ENCODE data around the gene BCAS3. TPM values are rescaled to one million over a fixed set of nuclear protein-coding genes. Genes with fewer than 3 reads are reported as not detected.

The BCAS3 gene
- total and polyA plus RNA-seq, 2 donors (not counting 1 experiment from before 2014, with no cell fraction given): 13.9 to 73.4 TPM

- TF ChIP-seq EZH2 (IDR thresholded peaks at IDR 0.05; ENCODE audit: borderline replicate concordance, insufficient read depth, low read depth, low read length, poor library complexity, severe bottlenecking): no peak
- TF ChIP-seq CTCF (IDR thresholded peaks at IDR 0.05): no peak
- intact Hi-C loops (cut with micrococcal nuclease): no loop called here
- Histone ChIP-seq H3K9ac (ENCODE audit: low read length) (no peak overlapping the region), H2AFZ (ENCODE audit: insufficient read depth, low read depth, low read length, poor library complexity, severe bottlenecking) (no peak overlapping the region), H3K4me3 (ENCODE audit: control extremely low read depth in 1 of 5, extremely low read depth in 1 of 5, insufficient read depth in 1 of 5, low read depth in 2 of 5, low read length in 4 of 5) (no peak overlapping the region), H4K20me1 (ENCODE audit: control insufficient read depth, insufficient read depth, low read length, poor library complexity, severe bottlenecking) (no peaks in the 10 kb centered on the region), H3K79me2 (ENCODE audit: control insufficient read depth, insufficient read depth, low read length) (no peaks in the 10 kb centered on the region), H3K4me1 (ENCODE audit: control insufficient read depth in 2 of 2, insufficient read depth in 2 of 2, low read length in 2 of 2) (no peaks in the 10 kb centered on the region), H3K36me3 (replicated peaks in 1 of 2; ENCODE audit: control extremely low read depth in 1 of 2, control insufficient read depth in 1 of 2, extremely low read depth in 1 of 2, insufficient read depth in 2 of 2, low read length in 1 of 2) (no peaks in the 10 kb centered on the region), H3K9me3 (ENCODE audit: control extremely low read depth in 1 of 3, control insufficient read depth in 2 of 3, insufficient read depth in 1 of 3, low read length in 2 of 3) (no peaks in the 10 kb centered on the region), H3K27me3 (replicated peaks in 1 of 4; ENCODE audit: control extremely low read depth in 1 of 4, control insufficient read depth in 3 of 4, insufficient read depth in 4 of 4, low read length in 3 of 4) (no peaks in the 10 kb centered on the region), H3K4me2 (replicated peaks; ENCODE audit: low read depth, low read length, poor library complexity, severe bottlenecking) (no peak overlapping the region), H3K27ac (ENCODE audit: low read length in 2 of 2) (no peak overlapping the region)
- CTCF ChIA-PET: no interaction called here
- POLR2A ChIA-PET: interaction anchor here (0.6 kb wide), 1 partner anchor 114 kb away, joined by 4 read pairs; no protein-coding TSS in a partner anchor
- Mint-ChIP-seq H3K27me3 (no peaks in the 10 kb centered on the region), H3K4me3 (no peak overlapping the region), H3K9me3 (ENCODE audit: insufficient read depth) (no peaks in the 10 kb centered on the region), H3K4me1 (no peaks in the 10 kb centered on the region), H3K27ac (no peak overlapping the region)
- no peak for DNase-seq
- ATAC-seq (ENCODE audit: low read depth): no peak
These were observed 537.1 kb downstream of the BCAS3 start for GRCh38 chr17:61214753-61215152.

GRCh38 chr17:61216066-61216465, 538.4 kb downstream of the BCAS3 start:
- TF ChIP-seq CTCF (IDR thresholded peaks at IDR 0.05) (no peak), EZH2 (IDR thresholded peaks at IDR 0.05; ENCODE audit: borderline replicate concordance, insufficient read depth, low read depth, low read length, poor library complexity, severe bottlenecking) (no peak)
- DNase-seq (no peak), ATAC-seq (ENCODE audit: low read depth) (no peak)
- no peaks in the 10 kb centered on the region for H3K36me3 ChIP-seq (replicated peaks in 1 of 2; ENCODE audit: control extremely low read depth in 1 of 2, control insufficient read depth in 1 of 2, extremely low read depth in 1 of 2, insufficient read depth in 2 of 2, low read length in 1 of 2)
- H4K20me1 ChIP-seq (ENCODE audit: control insufficient read depth, insufficient read depth, low read length, poor library complexity, severe bottlenecking): no peaks in the 10 kb centered on the region
- no peak overlapping the region for H3K27ac ChIP-seq (ENCODE audit: low read length in 2 of 2)
- WGBS (ENCODE audit: insufficient coverage): no CpG with 5 or more reads among the region's 4 CpGs
- H3K79me2 ChIP-seq (ENCODE audit: control insufficient read depth, insufficient read depth, low read length): no peaks in the 10 kb centered on the region
- Mint-ChIP-seq H3K4me1 (peaks cover 5% of the 10 kb centered on the region), H3K9me3 (ENCODE audit: insufficient read depth) (no peaks in the 10 kb centered on the region), H3K4me3 (no peak overlapping the region), H3K27me3 (no peaks in the 10 kb centered on the region), H3K27ac (no peak overlapping the region)
- no peak overlapping the region for H3K4me3 ChIP-seq (ENCODE audit: control extremely low read depth in 1 of 5, extremely low read depth in 1 of 5, insufficient read depth in 1 of 5, low read depth in 2 of 5, low read length in 4 of 5)
- ChIA-PET POLR2A (no interaction called here), CTCF (no interaction called here)
- no peak overlapping the region for H2AFZ ChIP-seq (ENCODE audit: insufficient read depth, low read depth, low read length, poor library complexity, severe bottlenecking)
- H3K9me3 ChIP-seq (ENCODE audit: control extremely low read depth in 1 of 3, control insufficient read depth in 2 of 3, insufficient read depth in 1 of 3, low read length in 2 of 3): no peaks in the 10 kb centered on the region
- intact Hi-C loops (cut with micrococcal nuclease): no loop called here
- peaks cover under 1 to 2% of the 10 kb centered on the region in 2 donors for H3K4me1 ChIP-seq (ENCODE audit: control insufficient read depth in 2 of 2, insufficient read depth in 2 of 2, low read length in 2 of 2)
- H3K4me2 ChIP-seq (replicated peaks; ENCODE audit: low read depth, low read length, poor library complexity, severe bottlenecking): no peak overlapping the region
- no peak overlapping the region for H3K9ac ChIP-seq (ENCODE audit: low read length)
- H3K27me3 ChIP-seq (replicated peaks in 1 of 4; ENCODE audit: control extremely low read depth in 1 of 4, control insufficient read depth in 3 of 4, insufficient read depth in 4 of 4, low read length in 3 of 4): no peaks in the 10 kb centered on the region
